MG63 (cell line): ENCODE measurements around the gene YPEL2. TPM values are rescaled to one million over a fixed set of nuclear protein-coding genes. Genes with fewer than 3 reads are reported as not detected.
"Not testable (repeated sequence)": the region's sequence is repeated elsewhere in the genome, so short reads cannot be mapped to it uniquely, and the experiment has no call there.

ENCODE experiments used
- DNase-seq: peaks from one replicate; pipeline ENCODE4 v3.0.0-alpha.2; 2020
- H3K27me3 ChIP-seq: fragments of 250-450 bp; sonication (Bioruptor Pico); 2 replicates; pipeline ENCODE4 v1.5.1; 2020; ENCODE audit warnings: mild to moderate bottlenecking, moderate library complexity
- H3K36me3 ChIP-seq: fragments of 250-450 bp; sonication (Bioruptor Pico); 2 replicates; pipeline ENCODE4 v1.5.1; 2020; ENCODE audit warnings: mild to moderate bottlenecking, moderate library complexity
- H3K4me3 ChIP-seq: fragments of 250-450 bp; sonication (Bioruptor Pico); 2 replicates; pipeline ENCODE4 v1.5.1; 2020; ENCODE audit warnings: mild to moderate bottlenecking, moderate library complexity
- H3K9me3 ChIP-seq: fragments of 250-450 bp; sonication (Bioruptor Pico); 2 replicates; pipeline ENCODE4 v1.5.1; 2020; ENCODE audit warnings: mild to moderate bottlenecking, moderate library complexity
- total RNA-seq: library from RNA; depleted of rRNA; stranded (reverse); fragments of >200 nt; shearing (Covaris generic); gene quantifications from 2 replicates; pipeline ENCODE4 v1.2.3, GENCODE V29; 2014; ENCODE audit warnings: low replicate concordance

YPEL2 gene
- total RNA-seq, 1 experiment from 2014 or later, result 1.4 TPM

DNA sequence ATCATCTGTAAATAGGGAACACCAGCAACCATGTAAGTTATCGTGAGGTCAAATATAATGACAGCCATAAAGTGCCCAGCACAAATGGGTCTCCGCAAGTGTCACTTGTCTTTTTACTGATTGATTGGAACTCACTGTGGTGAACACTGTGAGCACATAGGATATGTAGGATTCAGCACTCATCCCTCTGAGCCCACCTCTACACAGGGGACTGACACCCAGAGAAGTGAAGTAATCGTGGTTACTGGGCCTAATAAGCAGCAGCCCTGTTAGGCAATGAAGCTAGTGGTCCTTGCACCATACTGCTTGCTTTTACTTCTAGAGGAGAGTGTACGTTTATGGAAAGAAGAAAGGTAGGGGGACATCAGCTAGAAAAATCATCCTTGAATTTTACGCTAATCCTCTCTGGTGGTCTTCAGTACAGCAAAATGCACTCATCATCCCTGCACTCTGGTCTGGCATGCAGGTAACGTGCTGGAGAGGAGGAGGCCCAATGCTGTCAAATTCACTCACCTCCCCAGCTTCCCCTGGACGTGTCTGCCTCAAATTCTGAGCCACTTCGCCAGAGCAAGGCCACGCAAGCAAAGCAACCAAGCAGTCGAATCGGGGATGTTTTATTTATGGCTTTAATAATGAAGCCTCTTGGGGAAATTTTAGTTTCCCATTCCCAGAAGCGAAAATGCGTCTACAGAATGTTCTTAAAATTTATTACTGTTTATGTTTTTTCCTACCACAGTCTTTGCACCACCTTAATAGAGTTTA is 74.7 kb downstream of the YPEL2 start:
- Histone ChIP-seq H3K4me3 (no peak overlapping the region), H3K36me3 (no peaks in the 10 kb centered on the region), H3K9me3 (no peaks in the 10 kb centered on the region), H3K27me3 (no peaks in the 10 kb centered on the region)
- DNase-seq, result no peak

DNA sequence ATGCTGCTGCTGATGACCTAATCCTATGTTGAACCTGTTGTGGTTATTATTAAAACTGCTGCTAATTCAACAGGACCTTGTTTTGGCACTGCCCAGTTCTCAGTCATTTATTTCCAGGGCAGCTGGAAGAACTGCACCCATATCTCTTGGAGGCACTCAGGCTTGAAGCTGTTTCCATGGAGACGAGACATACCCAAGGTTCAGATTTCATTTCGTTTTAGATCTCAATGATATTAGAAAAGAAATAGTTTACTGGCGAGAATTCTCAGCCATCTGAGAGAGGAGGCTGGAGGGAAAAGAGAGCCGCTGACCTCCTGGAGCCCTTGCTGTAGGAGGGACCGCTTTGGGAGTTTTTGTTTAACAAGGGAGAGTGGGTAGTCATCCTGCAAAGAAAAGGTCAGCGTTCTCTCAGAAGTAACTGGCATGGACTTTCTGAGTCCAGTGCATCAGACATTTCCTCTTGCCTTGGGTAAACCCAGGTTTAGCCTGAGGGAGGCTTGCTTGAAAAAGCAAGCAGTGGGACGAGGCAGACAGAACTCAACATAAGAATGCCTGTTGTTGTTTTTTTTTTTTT is 75.4 kb downstream of the YPEL2 start:
- no peaks in the 10 kb centered on the region for H3K9me3 ChIP-seq
- H3K36me3 ChIP-seq, result no peaks in the 10 kb centered on the region
- H3K4me3 ChIP-seq, result no peak overlapping the region
- H3K27me3 ChIP-seq, result no peaks in the 10 kb centered on the region
- DNase-seq, result no peak

DNA sequence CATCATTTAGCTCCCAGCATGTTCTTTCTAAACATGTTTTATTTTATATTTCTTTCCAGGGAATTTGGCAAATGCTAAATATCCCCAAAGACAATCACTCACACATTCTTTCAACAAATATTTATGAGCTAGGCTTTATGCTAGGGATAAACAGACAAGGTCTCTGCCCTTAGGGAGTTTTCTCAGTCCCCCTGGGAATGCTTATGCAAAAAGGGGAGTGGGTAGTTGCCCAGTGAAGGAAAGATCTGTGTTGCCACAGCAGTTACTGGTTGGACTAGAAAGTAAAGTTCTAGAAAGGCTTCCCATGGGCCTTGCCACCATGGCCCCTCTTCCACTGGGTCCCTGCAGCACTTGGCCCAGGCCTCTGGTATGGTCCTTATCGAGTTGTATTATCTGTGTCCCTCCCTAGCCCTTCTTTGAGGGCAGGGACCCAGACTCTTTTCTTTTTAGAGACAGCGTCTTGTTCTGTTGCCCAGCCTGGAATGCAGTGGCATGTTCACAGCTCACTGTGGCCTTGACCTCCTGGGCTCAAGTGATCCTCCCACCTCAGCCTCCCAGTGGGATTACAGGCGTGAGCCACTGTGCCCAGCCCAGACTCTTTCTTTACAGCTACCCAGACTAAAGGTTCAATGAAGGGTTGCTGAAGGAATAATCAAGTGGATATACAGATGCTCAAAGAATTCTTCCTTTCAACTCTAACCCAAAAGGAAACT is 78.0 kb downstream of the YPEL2 start:
- DNase-seq, result no peak
- no peaks in the 10 kb centered on the region for H3K9me3 ChIP-seq

DNA sequence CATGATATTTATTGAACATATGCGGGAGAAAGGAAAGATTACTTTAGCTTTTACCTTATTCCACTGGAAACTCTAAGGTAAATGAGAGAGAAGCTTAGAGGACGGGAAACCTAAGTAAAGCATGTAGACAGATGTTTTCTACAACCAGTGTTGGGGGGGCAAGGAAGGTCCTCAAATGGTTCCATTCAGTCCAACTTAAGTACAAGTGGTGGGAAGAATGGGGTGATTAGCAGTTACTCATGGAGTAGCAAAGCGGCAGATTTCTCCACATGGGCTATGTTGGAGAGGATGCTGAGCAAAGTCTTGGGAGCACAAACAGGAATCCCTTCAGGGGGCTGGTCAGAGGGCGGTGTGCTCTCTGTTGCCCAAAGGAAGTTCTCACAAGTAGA is 78.6 kb downstream of the YPEL2 start:
- Histone ChIP-seq H3K9me3 (no peaks in the 10 kb centered on the region), H3K4me3 (no peak overlapping the region), H3K27me3 (no peaks in the 10 kb centered on the region), H3K36me3 (no peaks in the 10 kb centered on the region)
- DNase-seq, result no peak

More for the DNA sequence above, 78.0 kb downstream of the YPEL2 start:
- H3K4me3 ChIP-seq, result no peak overlapping the region
- H3K36me3 ChIP-seq, result no peaks in the 10 kb centered on the region
- H3K27me3 ChIP-seq, result no peaks in the 10 kb centered on the region

DNA sequence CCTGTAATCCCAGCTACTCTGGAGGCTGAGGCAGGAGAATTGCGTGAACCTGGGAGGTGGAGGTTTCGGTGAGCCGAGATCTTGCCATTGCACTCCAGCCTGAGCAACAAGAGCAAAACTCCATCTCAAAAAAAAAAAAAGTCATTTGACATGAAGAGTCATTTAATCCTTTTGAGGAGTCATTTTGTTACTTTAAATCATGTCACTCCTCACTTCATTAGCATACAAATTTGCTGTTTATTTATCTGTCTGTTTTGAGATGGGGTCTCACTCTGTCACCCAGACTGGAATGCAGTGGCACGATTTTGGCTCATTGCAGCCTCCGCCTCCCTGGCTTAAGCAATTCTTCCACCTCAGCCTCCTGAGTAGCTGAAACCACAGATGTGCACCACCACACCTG is 81.0 kb downstream of the YPEL2 start:
- H3K9me3 ChIP-seq, H3K27me3 ChIP-seq, H3K4me3 ChIP-seq, DNase-seq, H3K36me3 ChIP-seq: not testable (repeated sequence)

DNA sequence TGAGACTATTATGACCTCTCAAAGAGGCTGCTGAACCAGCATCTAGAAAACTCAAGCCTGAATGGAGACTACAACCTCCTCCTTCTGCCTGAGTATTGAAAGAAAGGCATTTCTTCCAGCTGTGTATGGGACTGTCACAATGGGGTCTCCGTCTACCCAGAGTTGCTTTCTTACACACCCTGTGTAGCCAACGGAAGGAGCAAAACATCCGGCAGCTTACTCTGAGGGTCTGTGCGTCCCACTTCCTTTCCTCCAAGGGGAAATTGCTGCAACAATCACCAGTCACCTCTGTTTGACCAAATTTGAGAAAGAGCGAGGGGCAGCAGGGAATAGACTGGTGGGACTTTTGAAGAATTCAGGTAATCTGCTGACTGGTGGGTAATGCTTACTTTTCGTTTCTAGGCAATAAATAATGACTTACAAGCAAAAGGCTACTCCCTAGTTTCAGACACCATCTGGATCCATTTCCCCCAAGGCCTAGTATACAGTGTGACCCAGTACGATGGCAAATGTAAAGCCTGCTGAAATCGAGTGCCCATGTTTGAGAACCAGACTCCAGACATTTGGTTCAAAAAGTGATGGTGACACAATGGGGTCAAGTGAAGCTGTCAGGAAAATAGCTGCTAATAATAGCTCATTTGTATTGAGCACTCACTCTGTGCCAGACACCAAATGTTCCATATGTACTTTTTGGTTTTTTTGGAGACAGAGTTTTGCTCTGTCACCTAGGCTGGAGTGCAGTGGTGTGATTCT is 81.7 kb downstream of the YPEL2 start:
- H3K9me3 ChIP-seq, result no peaks in the 10 kb centered on the region
- DNase-seq, result no peak
- no peaks in the 10 kb centered on the region for H3K27me3 ChIP-seq
- H3K36me3 ChIP-seq, result no peaks in the 10 kb centered on the region
- H3K4me3 ChIP-seq, result no peak overlapping the region

DNA sequence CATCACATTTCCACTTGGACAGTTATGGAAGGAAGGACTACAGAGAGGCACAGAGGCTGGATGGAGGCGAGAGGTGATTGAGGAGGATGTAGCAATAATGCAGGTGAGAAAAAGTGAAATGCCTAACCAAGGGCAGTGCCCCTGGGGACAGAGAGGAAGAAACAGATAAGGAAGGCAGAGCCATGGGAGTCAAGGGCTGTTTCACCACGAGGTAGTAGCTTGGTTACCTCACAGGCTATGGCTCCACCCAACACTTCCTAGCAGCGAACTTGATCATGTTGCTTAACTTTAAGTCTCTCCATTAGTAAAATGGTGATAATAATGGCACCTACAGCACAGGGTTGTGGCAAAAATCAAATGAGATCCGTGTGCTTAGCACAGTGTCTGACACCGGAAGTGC is 83.9 kb downstream of the YPEL2 start:
- no peaks in the 10 kb centered on the region for H3K27me3 ChIP-seq
- no peak overlapping the region for H3K4me3 ChIP-seq
- no peaks in the 10 kb centered on the region for H3K9me3 ChIP-seq

DNA sequence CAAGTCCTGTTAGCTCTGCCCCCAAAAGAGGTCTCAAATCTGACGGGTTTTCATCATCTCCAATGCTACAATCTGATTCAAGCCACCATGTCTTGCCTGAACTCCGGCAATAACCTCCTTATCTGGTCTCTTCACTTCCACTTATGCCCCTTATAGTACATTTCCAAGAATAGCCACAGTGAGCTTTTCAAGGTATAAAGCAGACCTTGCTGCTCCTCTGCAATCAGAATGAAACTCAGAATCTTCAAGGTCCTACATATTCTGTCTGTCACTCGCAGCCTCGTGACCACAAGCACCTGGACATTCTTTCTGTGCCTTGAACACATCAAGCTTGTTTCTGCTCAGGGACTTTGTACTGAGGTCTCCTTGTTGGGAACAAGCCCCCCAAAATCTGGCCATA is 84.7 kb downstream of the YPEL2 start:
- no peak overlapping the region for H3K4me3 ChIP-seq
- no peaks in the 10 kb centered on the region for H3K27me3 ChIP-seq
- no peaks in the 10 kb centered on the region for H3K9me3 ChIP-seq
- H3K36me3 ChIP-seq, result no peaks in the 10 kb centered on the region
- DNase-seq, result no peak

More for the DNA sequence above, 83.9 kb downstream of the YPEL2 start:
- no peak for DNase-seq
- no peaks in the 10 kb centered on the region for H3K36me3 ChIP-seq

DNA sequence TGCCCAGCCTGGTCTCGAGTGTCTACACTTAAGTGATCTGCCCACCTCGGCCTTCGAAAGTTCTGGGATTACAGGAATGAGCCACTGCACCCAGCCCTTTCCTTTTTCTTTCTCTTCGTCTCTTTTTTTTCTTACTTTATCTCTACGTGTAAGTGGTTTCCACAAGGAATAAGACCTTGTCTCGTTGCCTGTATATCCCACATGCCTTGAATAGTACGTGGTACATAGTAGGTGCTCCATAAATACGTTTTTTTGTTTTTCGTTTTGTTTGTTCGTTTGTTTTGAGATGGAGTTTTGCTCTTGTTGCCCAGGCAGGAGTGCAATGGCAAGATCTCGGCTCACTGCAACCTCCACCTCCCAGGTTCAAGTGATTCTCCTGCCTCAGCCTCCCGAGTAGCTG is 86.0 kb downstream of the YPEL2 start:
- H3K4me3 ChIP-seq, result no peak overlapping the region
- no peaks in the 10 kb centered on the region for H3K9me3 ChIP-seq
- H3K36me3 ChIP-seq, result no peaks in the 10 kb centered on the region
- no peak for DNase-seq
- H3K27me3 ChIP-seq, result no peaks in the 10 kb centered on the region

DNA sequence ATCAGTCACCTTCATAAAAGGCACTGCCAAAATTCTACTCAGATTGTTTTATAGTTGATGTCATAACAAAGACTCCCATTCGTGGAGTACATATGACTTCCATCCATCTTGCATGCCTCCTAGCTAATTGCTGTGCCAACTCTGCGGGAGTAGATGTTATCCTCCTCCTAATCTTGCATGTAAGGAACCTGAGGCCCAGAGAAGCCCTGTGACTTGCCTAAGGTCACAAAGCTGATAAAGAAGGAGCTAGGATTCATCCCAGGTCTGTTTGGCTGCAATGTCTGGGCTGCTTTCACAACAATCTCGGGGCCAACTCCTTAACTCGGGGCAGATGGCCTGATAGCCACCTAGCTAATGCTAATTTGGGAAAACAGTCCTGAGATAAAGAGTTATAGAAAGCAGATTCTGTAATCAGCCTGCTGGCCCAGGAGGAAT is 87.3 kb downstream of the YPEL2 start:
- Histone ChIP-seq H3K9me3 (peaks cover 7% of the 10 kb centered on the region), H3K4me3 (no peak overlapping the region), H3K27me3 (no peaks in the 10 kb centered on the region), H3K36me3 (no peaks in the 10 kb centered on the region)
- DNase-seq, result no peak

DNA sequence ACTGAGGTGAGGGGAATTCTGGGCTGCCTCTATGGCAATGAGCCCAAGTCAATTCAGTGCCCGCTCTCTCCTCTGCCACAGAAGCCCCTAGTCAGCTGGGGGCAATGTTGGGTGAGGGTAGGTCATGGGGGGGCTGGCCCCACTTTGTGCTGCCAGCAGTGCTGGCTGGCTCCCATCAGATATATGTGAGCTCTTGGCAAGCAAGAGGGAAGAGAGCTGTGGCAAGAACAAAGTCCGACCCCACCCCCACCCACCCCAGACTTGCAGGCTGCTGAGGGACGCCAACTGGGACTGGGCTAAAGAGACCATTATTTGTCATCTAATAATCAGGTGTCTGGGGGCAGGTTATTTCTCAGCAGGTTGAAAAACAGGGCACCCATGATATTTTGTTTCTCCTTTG is 89.4 kb downstream of the YPEL2 start:
- DNase-seq, result no peak
- Histone ChIP-seq H3K36me3 (no peaks in the 10 kb centered on the region), H3K9me3 (peaks cover 7% of the 10 kb centered on the region), H3K27me3 (no peaks in the 10 kb centered on the region), H3K4me3 (no peak overlapping the region)

DNA sequence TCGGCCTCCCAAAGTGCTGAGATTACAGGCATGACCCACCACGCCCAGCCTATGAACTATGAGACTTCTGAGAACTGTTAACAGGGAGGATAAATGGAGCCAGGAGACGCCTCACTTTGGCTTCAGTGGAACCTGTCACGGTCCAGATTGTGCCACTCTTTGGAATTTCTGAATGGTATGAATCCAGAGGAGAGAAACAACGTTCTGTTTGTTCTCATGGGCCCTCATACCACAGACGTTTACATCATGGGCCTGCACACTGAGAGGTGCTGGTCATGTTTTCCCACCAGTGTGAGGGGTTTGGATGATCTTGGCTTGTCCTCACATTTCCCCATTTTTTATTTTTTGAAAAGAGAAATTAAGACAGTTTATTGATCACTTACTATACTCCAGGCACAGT is 90.3 kb downstream of the YPEL2 start:
- Histone ChIP-seq H3K36me3 (no peaks in the 10 kb centered on the region), H3K27me3 (no peaks in the 10 kb centered on the region), H3K4me3 (no peak overlapping the region), H3K9me3 (peaks cover 7% of the 10 kb centered on the region)
- no peak for DNase-seq

DNA sequence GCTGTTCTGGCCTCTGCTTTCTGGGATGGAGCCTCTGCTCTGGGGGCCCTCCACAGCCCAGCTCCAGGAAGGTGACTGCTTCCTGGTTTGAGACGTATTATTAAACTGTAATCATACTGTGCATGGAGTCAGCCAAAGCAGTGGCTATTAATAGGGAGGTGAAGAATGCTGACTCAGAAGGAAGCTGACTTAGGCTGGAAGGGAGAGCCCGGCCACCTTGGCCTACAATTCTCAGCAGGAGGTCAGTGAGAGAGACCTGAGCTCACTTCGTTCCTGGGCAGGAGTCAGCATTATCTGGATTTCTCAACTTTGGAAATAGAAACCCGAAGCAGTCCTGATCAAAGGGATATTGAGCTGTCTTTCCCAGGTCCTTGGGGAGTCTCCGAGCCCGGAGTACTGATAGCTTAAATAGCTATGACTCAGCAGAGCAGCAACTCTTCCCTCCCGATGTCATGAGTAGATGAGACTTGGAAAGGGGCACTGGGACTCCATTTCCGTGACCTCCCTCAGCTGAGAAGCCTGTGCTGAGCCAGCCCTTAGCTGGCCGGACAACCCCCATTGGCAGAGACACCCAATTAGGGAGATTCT is 91.8 kb downstream of the YPEL2 start:
- Histone ChIP-seq H3K27me3 (no peaks in the 10 kb centered on the region), H3K9me3 (peaks cover 7% of the 10 kb centered on the region), H3K4me3 (no peak overlapping the region), H3K36me3 (no peaks in the 10 kb centered on the region)
- peak; percentile 50 for DNase-seq

DNA sequence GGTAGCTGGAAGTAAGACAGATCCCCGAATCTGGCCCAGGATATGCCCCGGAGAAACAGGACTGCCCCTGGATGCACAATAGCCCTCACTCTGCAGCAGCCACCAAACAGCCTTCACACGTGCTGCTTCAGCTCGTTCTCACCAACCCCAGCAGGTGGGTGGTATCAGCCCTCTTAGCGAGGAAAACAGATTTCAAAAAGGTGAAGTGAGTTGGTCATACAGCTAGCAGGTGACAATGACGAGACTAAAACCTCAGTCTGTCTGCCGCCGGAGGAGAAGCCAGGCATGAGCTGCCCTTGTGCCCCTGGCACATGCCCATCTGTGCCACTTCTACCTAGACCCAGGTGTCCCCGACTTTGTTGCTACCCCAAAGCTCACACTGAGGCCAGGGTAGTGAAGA is 92.4 kb downstream of the YPEL2 start:
- H3K9me3 ChIP-seq, result peaks cover 7% of the 10 kb centered on the region
- H3K27me3 ChIP-seq, result no peaks in the 10 kb centered on the region
- H3K36me3 ChIP-seq, result no peaks in the 10 kb centered on the region
- no peak overlapping the region for H3K4me3 ChIP-seq
- DNase-seq, result no peak

DNA sequence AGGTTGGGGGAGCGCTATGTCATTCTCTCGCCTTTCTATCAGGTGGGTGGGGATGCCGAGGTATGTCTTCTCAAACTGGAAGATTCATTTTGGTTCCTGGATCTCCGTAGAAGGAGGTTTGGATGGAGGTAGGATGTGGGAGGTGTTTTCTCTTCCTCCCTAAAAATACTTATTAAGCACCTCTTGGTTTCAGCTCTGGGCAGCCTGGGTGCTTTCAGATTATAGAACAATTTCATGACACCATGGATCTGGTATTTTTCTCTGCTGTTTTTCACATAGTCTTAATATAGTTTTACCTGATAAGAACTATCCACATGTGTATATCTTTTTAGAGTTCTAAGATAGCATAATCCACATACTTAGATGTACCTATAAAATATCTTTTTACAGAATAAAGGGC is 92.9 kb downstream of the YPEL2 start:
- Histone ChIP-seq H3K4me3 (no peak overlapping the region), H3K9me3 (peaks cover 7% of the 10 kb centered on the region), H3K36me3 (no peaks in the 10 kb centered on the region), H3K27me3 (no peaks in the 10 kb centered on the region)
- no peak for DNase-seq

DNA sequence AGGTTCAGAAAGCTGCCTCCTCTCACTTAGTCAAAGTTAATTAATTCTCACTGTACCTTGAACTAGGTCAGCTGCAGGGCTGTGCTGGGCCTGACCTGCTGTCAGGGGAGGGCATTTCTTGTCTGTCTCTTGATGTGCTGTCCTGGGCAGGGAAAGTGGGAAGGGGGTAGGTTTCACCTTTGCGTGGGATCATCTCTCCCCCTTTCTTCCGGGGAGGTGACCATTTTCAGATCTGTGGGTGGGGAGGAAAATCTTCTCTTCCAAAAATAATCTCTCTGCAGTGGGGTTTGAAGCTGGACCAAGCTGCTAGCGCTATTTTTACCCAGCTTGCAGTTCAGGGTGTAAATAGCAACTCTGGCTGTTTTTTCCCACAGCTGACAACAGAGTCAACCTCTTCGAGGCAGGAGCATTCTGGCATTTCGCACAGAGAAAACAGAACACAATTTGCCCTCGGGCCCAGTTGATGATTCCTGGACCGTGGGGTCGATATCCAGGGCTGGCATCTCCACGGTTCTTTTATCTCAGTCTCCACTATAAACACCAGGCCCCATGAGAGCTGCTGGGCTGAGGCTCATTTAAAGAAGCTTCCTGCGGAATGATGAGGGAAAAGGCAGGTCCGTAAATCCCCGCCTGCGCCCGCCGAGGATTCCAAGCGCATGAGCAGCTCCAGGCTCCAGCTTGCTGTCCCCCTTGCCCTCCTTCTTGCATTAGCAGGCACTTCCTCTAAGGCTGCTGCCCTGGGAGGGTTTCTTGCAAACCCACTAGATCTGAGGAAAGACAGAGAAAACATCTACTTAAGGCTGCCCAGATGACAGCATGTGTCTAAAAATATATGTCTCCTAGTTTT is 93.9 kb downstream of the YPEL2 start:
- DNase-seq, result no peak
- H3K9me3 ChIP-seq, result peaks cover 7% of the 10 kb centered on the region
- no peak overlapping the region for H3K4me3 ChIP-seq
- H3K36me3 ChIP-seq, result no peaks in the 10 kb centered on the region
- H3K27me3 ChIP-seq, result no peaks in the 10 kb centered on the region
